Parathyroid adenoma (tissue), 2 donors: ENCODE results near the gene CD2AP.

ENCODE experiments used
- H2AFZ ChIP-seq: fragments of 300-600 bp; sonication (generic); one replicate; pipeline ENCODE4 v1.7.0; 2017; ENCODE audit warnings: antibody characterized with exemption, mild to moderate bottlenecking
- H3K27ac ChIP-seq: fragments of 300-600 bp; sonication (generic); one replicate; pipeline ENCODE4 v1.7.0; 2017
- H3K27me3 ChIP-seq: fragments of 300-600 bp; sonication (generic); one replicate; pipeline ENCODE4 v1.7.0; 2017; ENCODE audit warnings: low read length; ENCODE audit not compliant: control insufficient read depth, insufficient read depth
- H3K36me3 ChIP-seq: fragments of 300-600 bp; sonication (generic); one replicate; pipeline ENCODE4 v1.7.0; 2017; ENCODE audit warnings: low read length; ENCODE audit not compliant: control insufficient read depth, insufficient read depth
- H3K4me1 ChIP-seq: fragments of 300-600 bp; sonication (generic); one replicate; pipeline ENCODE4 v1.7.0; 2017; ENCODE audit warnings: control low read depth
- H3K4me2 ChIP-seq: fragments of 300-600 bp; sonication (generic); one replicate; pipeline ENCODE4 v1.7.0; 2017; ENCODE audit warnings: low read length
- H3K4me3 ChIP-seq: fragments of 300-600 bp; sonication (generic); one replicate; pipeline ENCODE4 v1.7.0; 2017; ENCODE audit warnings: low read depth, low read length
- H3K79me2 ChIP-seq: fragments of 300-600 bp; sonication (generic); one replicate; pipeline ENCODE4 v1.7.0; 2017; ENCODE audit warnings: control low read depth
- H3K9ac ChIP-seq: fragments of 300-600 bp; sonication (generic); one replicate; pipeline ENCODE4 v1.7.0; 2017; ENCODE audit warnings: mild to moderate bottlenecking
- H3K9me3 ChIP-seq: fragments of 300-600 bp; sonication (generic); one replicate; pipeline ENCODE4 v1.7.0; 2017; ENCODE audit warnings: low read length; ENCODE audit not compliant: control insufficient read depth
- CTCF ChIP-seq: fragments of 300-600 bp; sonication (generic); IDR thresholded peaks from one replicate; pipeline ENCODE4 v1.7.0; 2017; ENCODE audit warnings: antibody characterized with exemption, mild to moderate bottlenecking
- donor health status: primary hyperparathyroidism.

The CD2AP gene

GRCh38 chr6:47669684-47670513 lies 192.3 kb downstream of the CD2AP start:
- no peak overlapping the region for H3K4me3 ChIP-seq
- H3K9ac ChIP-seq, result no peak overlapping the region
- no peaks in the 10 kb centered on the region for H3K36me3 ChIP-seq
- H3K27me3 ChIP-seq, result no peaks in the 10 kb centered on the region
- H3K4me2 ChIP-seq, result no peak overlapping the region
- no peaks in the 10 kb centered on the region for H3K79me2 ChIP-seq
- no peaks in the 10 kb centered on the region for H3K4me1 ChIP-seq
- no peaks in the 10 kb centered on the region for H3K9me3 ChIP-seq
- H3K27ac ChIP-seq, result no peak overlapping the region
- no peak overlapping the region for H2AFZ ChIP-seq
- no peak for TF ChIP-seq CTCF

- Histone ChIP-seq H3K9me3 (no peaks in the 10 kb centered on the region), H3K79me2 (no peaks in the 10 kb centered on the region), H3K36me3 (no peaks in the 10 kb centered on the region), H3K4me1 (no peaks in the 10 kb centered on the region), H3K4me3 (no peak overlapping the region), H3K27me3 (no peaks in the 10 kb centered on the region), H3K27ac (no peak overlapping the region), H3K9ac (no peak overlapping the region), H3K4me2 (no peak overlapping the region), H2AFZ (no peak overlapping the region)
- TF ChIP-seq CTCF, result no peak
These were observed 193.3 kb downstream of the CD2AP start for GRCh38 chr6:47670851-47671250.

- Histone ChIP-seq H3K79me2 (no peaks in the 10 kb centered on the region), H3K9me3 (no peaks in the 10 kb centered on the region), H3K27ac (no peak overlapping the region), H3K4me2 (no peak overlapping the region), H3K9ac (no peak overlapping the region), H3K4me1 (no peaks in the 10 kb centered on the region), H3K4me3 (no peak overlapping the region), H3K27me3 (no peaks in the 10 kb centered on the region), H2AFZ (no peak overlapping the region), H3K36me3 (no peaks in the 10 kb centered on the region)
- no peak for TF ChIP-seq CTCF
These were observed 194.2 kb downstream of the CD2AP start for GRCh38 chr6:47671777-47672176.

- Histone ChIP-seq H3K4me2 (no peak overlapping the region), H3K4me1 (no peaks in the 10 kb centered on the region), H3K79me2 (no peaks in the 10 kb centered on the region), H3K27me3 (no peaks in the 10 kb centered on the region), H3K36me3 (no peaks in the 10 kb centered on the region), H3K9me3 (no peaks in the 10 kb centered on the region), H3K9ac (no peak overlapping the region), H3K4me3 (no peak overlapping the region), H3K27ac (no peak overlapping the region), H2AFZ (no peak overlapping the region)
- no peak for TF ChIP-seq CTCF
These were observed 195.2 kb downstream of the CD2AP start for GRCh38 chr6:47672816-47673215.

- Histone ChIP-seq H3K4me1 (no peaks in the 10 kb centered on the region), H3K4me3 (no peak overlapping the region)
- TF ChIP-seq CTCF, result no peak
These were observed 197.1 kb downstream of the CD2AP start for GRCh38 chr6:47674673-47675072.

More at GRCh38 chr6:47674673-47675072, 197.1 kb downstream of the CD2AP start:
- H3K27me3 ChIP-seq, result no peaks in the 10 kb centered on the region
- no peak overlapping the region for H3K27ac ChIP-seq
- H3K4me2 ChIP-seq, result no peak overlapping the region
- no peaks in the 10 kb centered on the region for H3K36me3 ChIP-seq
- no peaks in the 10 kb centered on the region for H3K9me3 ChIP-seq
- no peak overlapping the region for H2AFZ ChIP-seq
- H3K79me2 ChIP-seq, result no peaks in the 10 kb centered on the region
- no peak overlapping the region for H3K9ac ChIP-seq
